GM19193 (cell line): Measurements from ENCODE around the gene DRD1.

Source experiments
- POLR2A ChIP-seq: IDR thresholded peaks from 4 replicates; pipeline ENCODE4 v1.6.1; 2011; ENCODE audit not compliant: insufficient read depth, insufficient read length; ENCODE audit errors: extremely low read depth

Gene DRD1

GRCh38 chr5:175457466-175457865 is 13.5 kb upstream of the DRD1 start:
- TF ChIP-seq POLR2A = no peak

- TF ChIP-seq POLR2A = no peak
These were observed 12.2 kb upstream of the DRD1 start for GRCh38 chr5:175456105-175456742.

GRCh38 chr5:175452166-175452565 is 8.2 kb upstream of the DRD1 start:
- TF ChIP-seq POLR2A = no peak

GRCh38 chr5:175448276-175448675 is 4.3 kb upstream of the DRD1 start:
- no peak for TF ChIP-seq POLR2A

GRCh38 chr5:175447571-175447970 is 3.6 kb upstream of the DRD1 start:
- TF ChIP-seq POLR2A = no peak

GRCh38 chr5:175444905-175445456 is 999 bp upstream of the DRD1 start:
- no peak for TF ChIP-seq POLR2A

- TF ChIP-seq POLR2A = no peak
These were observed 395 bp downstream of the DRD1 start for GRCh38 chr5:175443514-175444059.

- TF ChIP-seq POLR2A = no peak
These were observed 5.6 kb downstream of the DRD1 start for GRCh38 chr5:175438234-175438857.

GRCh38 chr5:175436359-175436758 is 7.6 kb downstream of the DRD1 start:
- no peak for TF ChIP-seq POLR2A

GRCh38 chr5:175434800-175435199 is 9.2 kb downstream of the DRD1 start:
- TF ChIP-seq POLR2A = no peak

- no peak for TF ChIP-seq POLR2A
These were observed 16.2 kb downstream of the DRD1 start for GRCh38 chr5:175427762-175428161.

- no peak for TF ChIP-seq POLR2A
These were observed 21.9 kb downstream of the DRD1 start for GRCh38 chr5:175422058-175422457.

GRCh38 chr5:175420383-175420782 is 23.6 kb downstream of the DRD1 start:
- TF ChIP-seq POLR2A = no peak

GRCh38 chr5:175418251-175418650 is 25.7 kb downstream of the DRD1 start:
- TF ChIP-seq POLR2A = no peak

GRCh38 chr5:175417384-175417783 is 26.6 kb downstream of the DRD1 start:
- no peak for TF ChIP-seq POLR2A

- TF ChIP-seq POLR2A = no peak
These were observed 28.7 kb downstream of the DRD1 start for GRCh38 chr5:175415303-175415702.
